Lower leg skin (tissue), 4 donors: Measurements from ENCODE around the gene RBM4. TPM values are rescaled to one million over a fixed set of nuclear protein-coding genes. Genes with fewer than 3 reads are reported as not detected.

Experiments
- DNase-seq, 2 donors: peaks; one replicate each; pipeline ENCODE4 v3.0.0-alpha.2; 2019; ENCODE audit warnings: low spot score in 2 of 2
- H3K4me3 ChIP-seq: fragments of 200-600 bp; sonication (generic); 2 replicates; pipeline ENCODE4 v1.5.1; 2017; ENCODE audit warnings: mild to moderate bottlenecking, low read depth; ENCODE audit not compliant: poor library complexity, severe bottlenecking
- POLR2A ChIP-seq, 2 donors: fragments of 450-650 bp; IDR thresholded peaks; one replicate each; pipeline ENCODE4 v1.6.1; 2016 to 2017; ENCODE audit warnings: antibody characterized with exemption in 2 of 2, mild to moderate bottlenecking in 1 of 2, moderate library complexity in 1 of 2
- whole genome bisulfite sequencing, 2 donors: methylation state at CpG; one replicate each; pipeline ENCODE4 v1.1.5; 2018; 5-methylcytosine and 5-hydroxymethylcytosine counted together
- intact Hi-C: fragments of 100-400 bp; cut with DNase I; formaldehyde crosslinking; loops from one replicate; pipeline ENCODE4 v1.15.0; 2023; ENCODE audit warnings: low total_unique reads
- total RNA-seq, 4 donors: library from RNA; depleted of rRNA; stranded (reverse); fragments of >200 nt; gene quantifications; one replicate each; pipeline ENCODE4 v1.1.0, GENCODE V29; 2016
- TF ChIP-seq, protein P1 (sequence below), 3 donors: fragments of 450-650 bp; IDR thresholded peaks; one replicate each; pipeline ENCODE4 v1.5.1; 2016; ENCODE audit warnings: antibody characterized with exemption in 3 of 3, mild to moderate bottlenecking in 3 of 3, moderate library complexity in 2 of 3

Gene RBM4
- total RNA-seq, 4 donors from 2014 or later: 59.2 to 96.6 (median 76.0) TPM

- WGBS, 2 donors: 88% methylated on average over 6 of the region's 6 CpGs
- DNase-seq: no peak
- H3K4me3 ChIP-seq: no peak overlapping the region
- intact Hi-C loops: no loop called here
- no peak for TF ChIP-seq POLR2A (IDR thresholded peaks at IDR 0.05)
- TF ChIP-seq, protein P1, sequence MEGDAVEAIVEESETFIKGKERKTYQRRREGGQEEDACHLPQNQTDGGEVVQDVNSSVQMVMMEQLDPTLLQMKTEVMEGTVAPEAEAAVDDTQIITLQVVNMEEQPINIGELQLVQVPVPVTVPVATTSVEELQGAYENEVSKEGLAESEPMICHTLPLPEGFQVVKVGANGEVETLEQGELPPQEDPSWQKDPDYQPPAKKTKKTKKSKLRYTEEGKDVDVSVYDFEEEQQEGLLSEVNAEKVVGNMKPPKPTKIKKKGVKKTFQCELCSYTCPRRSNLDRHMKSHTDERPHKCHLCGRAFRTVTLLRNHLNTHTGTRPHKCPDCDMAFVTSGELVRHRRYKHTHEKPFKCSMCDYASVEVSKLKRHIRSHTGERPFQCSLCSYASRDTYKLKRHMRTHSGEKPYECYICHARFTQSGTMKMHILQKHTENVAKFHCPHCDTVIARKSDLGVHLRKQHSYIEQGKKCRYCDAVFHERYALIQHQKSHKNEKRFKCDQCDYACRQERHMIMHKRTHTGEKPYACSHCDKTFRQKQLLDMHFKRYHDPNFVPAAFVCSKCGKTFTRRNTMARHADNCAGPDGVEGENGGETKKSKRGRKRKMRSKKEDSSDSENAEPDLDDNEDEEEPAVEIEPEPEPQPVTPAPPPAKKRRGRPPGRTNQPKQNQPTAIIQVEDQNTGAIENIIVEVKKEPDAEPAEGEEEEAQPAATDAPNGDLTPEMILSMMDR (IDR thresholded peaks at IDR 0.05): no peak
Observed at GRCh38 chr11:66653123-66653522, 14.6 kb downstream of the RBM4 start.

DNA sequence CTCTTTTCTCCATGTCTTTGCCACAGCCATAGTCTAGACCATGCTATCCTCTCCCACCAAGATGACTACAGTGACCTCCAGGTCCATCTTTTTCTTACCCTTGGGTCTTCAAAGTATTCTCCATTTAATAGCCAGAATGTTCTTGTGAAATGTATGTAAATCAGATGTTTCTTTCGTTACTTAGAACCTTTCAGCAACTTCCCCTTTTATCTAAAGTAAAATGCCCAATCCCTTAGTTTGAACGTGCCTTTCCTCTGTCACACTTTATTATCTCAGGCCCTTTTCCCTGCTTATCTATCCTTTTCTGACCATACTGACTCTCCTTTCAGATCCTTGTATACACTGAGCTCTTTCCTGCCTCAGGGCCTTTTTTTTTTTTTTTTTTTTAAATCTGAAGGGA lies 21.3 kb downstream of the RBM4 start:
- TF ChIP-seq, protein P1 (IDR thresholded peaks at IDR 0.05): no peak
- TF ChIP-seq POLR2A (IDR thresholded peaks at IDR 0.05): no peak
- no peak overlapping the region for H3K4me3 ChIP-seq
- intact Hi-C loops: no loop called here
- 57 to 64% methylated on average over 2 of the region's 2 CpGs for WGBS, 2 donors
- DNase-seq: no peak

- WGBS, 2 donors: 100% methylated on average over 1 of the region's 1 CpG
- intact Hi-C loops: no loop called here
- DNase-seq: peak in 1 of 2 donors; percentile 15
- no peak overlapping the region for H3K4me3 ChIP-seq
- TF ChIP-seq, protein P1 (IDR thresholded peaks at IDR 0.05): no peak
- no peak for TF ChIP-seq POLR2A (IDR thresholded peaks at IDR 0.05)
Observed at GRCh38 chr11:66663741-66664296, 25.3 kb downstream of the RBM4 start.

GRCh38 chr11:66665369-66665768 lies 26.9 kb downstream of the RBM4 start:
- H3K4me3 ChIP-seq: no peak overlapping the region
- WGBS, 2 donors: 83 to 87% methylated on average over 11 of the region's 11 CpGs
- TF ChIP-seq, protein P1 (IDR thresholded peaks at IDR 0.05): no peak
- TF ChIP-seq POLR2A (IDR thresholded peaks at IDR 0.05): no peak
- peak in 1 of 2 donors; percentile 70 for DNase-seq
- intact Hi-C loops: no loop called here

DNA sequence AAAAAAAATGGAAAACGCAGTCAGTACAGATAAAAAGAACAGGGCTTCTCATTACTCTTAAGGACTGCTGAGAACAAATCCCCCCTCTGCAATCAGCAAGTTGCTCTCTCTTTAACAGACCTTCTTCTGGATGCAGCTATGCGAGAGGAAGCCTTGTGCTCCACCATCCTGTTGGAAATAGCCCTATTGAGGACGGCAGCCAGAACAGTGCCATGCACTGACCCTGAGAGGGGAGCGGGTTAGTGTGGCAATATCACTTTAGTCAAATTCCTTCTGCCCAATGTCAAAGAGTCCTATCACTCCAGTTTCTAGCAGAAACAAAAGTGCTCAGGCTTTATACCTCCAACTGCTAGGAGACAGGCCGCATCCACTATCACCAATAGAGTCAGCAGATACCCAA lies 32.3 kb downstream of the RBM4 start:
- intact Hi-C loops: loop anchor here (10.0 kb wide), 1 partner anchor 76 kb away; the partner anchor contains the start of genes CCDC87 and CCS
- WGBS, 2 donors: 79 to 88% methylated on average over 5 of the region's 5 CpGs
- DNase-seq: no peak
- H3K4me3 ChIP-seq: no peak overlapping the region
- TF ChIP-seq, protein P1 (IDR thresholded peaks at IDR 0.05): no peak
- no peak for TF ChIP-seq POLR2A (IDR thresholded peaks at IDR 0.05)
